GM19025 (cell line): Measurements from ENCODE around the gene WDR3.

Source experiments
- ATAC-seq: cut with Tn5 transposase; IDR thresholded peaks from one replicate; pipeline ENCODE4 v1.9.1; 2021; ENCODE audit warnings: mild to moderate bottlenecking, low read depth, moderate library complexity; ENCODE audit not compliant: unreplicated experiment

WDR3 gene

DNA sequence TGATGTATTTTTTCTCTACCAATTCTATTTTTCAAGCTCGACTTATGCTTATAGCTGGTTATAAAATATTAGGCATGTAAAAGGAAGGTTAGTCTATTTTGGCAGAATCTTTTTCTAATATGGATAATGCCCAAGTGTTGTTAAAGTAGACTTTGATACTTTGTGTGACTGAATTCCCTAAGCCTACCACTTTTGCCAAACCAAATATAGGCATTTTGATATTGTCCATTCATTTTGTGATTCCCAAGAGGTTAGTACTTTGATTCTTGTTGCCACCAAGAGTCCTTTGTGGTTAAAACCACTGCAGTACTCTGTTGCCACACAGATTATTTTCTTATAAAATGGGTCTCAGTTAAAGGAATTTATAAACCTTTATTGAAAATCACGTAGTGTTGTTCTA lies 4.2 kb downstream of the WDR3 start:
- no peak for ATAC-seq

DNA sequence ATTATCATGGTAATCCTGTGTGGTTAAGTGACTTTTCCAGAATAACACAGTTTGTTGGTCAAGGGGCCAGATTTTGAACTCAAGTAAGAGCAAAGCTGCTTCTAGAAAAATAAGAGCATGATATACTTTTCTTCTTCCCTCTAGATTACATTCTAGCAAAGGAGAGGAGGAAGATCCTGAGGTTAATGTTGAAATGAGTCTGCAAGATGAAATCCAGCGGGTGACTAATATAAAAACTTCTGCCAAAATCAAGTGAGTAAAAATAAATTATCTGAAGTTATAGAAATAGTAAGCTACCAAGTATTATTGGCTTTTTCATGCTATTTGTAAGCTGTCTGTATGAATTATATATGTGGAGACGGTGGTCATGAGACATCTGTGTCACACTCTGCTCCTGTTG lies 12.8 kb downstream of the WDR3 start:
- no peak for ATAC-seq

DNA sequence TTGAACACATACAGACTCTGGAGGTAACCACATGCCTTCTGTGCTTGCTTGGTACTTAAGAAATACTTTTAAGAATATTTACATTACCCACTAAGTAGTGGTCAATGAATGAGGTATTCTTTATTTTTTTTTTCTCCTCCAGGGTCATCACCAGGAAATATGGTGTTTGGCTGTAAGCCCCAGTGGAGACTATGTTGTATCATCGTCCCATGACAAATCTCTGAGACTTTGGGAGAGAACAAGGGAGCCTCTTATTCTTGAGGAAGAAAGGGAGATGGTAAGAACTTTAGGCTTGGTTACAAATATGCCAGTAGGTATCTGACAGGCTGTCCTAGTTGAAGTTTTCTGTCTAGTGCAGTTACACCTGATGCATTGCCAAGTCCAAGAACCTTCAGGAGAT lies 22.8 kb downstream of the WDR3 start:
- no peak for ATAC-seq

DNA sequence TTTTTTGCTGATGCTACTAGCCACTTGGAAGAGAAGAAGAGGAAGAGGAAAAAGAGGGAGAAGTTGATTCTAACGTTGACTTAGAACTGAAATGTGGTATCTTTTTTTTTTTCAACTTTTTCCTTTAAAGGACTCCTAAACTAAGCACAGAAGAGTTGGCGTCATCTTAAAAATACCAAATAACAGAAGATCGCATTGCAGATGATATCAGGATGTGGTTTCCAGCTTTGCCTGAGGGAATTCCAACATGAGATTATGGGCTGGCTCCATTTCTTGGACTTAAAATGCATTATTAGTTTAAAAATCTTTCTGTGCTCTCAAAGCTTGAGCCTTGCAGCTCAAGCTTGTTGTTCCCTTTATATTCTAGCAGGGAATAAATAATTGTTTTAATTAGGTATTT lies 29.8 kb downstream of the WDR3 start:
- ATAC-seq = no peak

DNA sequence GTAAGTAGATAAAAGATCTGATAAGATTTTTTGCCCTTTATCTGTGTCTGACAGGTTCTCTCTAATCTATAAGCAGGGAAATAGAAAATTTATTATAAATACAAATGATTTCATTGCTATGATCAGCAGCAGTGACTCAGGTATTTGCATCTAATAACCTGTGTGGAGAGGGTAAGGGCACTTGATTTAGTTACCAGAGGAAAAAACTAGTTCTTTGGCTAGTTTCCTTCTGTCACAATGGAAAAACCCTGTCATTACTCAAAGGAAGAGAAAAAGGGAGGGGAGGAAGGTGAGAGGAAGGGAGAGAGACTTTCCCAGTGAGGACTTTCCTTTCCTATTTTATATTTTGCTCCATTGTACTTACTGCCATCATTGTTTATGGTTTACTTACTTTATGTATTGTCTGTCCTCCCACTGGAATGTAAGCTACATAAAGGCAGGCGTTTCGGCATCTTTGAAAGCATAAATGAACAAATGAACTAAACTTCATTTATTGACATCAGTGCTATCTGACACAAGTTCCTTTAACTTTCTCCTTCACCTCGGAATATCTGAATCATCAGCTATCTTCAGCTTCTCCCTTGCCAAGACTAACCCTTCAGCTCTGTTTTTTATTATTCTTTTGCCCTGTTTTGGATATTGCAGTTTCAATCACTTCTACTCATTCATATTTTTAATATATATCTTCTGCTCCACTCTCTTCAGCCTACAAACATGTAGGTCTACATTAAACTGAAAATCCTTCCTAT lies 34.9 kb downstream of the WDR3 start:
- ATAC-seq = no peak

GRCh38 chr1:117967477-117967876 lies 37.9 kb downstream of the WDR3 start:
- ATAC-seq = no peak

DNA sequence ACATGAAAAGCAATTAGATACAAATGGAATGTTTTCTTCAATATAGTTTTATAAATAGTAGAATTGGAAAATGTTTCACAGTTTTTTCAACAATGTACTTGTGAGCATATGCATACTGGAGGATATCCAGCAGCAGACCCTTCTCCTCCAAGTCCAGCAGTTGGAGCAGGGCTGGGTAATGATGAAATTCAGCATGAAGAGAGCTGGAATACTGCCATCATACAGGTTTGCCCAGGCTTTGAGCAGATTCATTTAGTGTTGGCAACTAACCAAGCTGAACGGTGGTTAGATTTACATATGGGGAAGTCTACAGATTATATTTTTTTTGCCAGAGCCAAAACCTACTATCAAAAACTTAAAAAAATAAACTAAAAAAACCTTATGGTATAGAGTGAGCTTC lies 38.3 kb downstream of the WDR3 start:
- no peak for ATAC-seq

DNA sequence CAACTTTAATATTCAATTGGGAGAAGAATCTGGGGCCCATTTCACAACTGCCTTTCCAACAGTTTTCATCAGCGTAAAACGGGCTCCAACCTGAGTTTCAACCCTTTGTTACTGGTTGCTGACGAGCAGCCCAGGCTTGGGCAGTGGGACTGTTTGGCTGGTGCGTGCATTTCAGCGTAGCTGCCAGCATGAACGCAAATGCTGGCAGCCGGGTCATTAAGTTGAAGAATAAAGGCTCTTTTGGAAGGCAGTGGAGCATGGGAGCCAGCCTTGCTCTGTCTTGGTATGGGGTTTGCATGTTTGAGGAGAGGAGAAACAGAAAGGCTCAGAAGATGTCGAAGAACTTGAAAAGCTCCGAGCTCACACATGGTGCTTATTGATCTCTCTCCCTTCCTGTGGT lies 40.7 kb downstream of the WDR3 start:
- ATAC-seq = no peak

GRCh38 chr1:117971777-117972176 lies 42.2 kb downstream of the WDR3 start:
- no peak for ATAC-seq

DNA sequence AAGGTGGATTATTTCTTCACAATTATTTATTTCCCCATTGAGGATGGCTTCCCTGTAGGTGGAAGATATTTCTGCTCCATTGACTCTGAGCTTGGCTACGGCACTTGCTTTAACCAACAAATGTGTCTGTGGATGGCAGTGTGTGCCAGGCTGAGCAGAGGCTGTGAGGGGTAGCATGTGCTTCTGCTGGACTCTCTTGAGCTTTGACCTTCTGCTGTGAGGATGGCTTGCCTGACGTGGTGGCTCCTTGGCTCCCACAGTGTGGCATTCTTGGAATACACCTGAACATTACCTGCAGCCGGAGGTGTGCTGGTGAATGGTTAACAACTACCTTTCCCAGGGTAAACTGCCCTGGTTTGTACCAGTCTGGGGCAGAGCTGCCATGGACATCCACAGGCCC lies 46.8 kb downstream of the WDR3 start:
- ATAC-seq = no peak

GRCh38 chr1:117981455-117982192 lies 52.1 kb downstream of the WDR3 start:
- ATAC-seq = no peak

- no peak for ATAC-seq
Observed at GRCh38 chr1:117985239-117985638, 55.7 kb downstream of the WDR3 start.

DNA sequence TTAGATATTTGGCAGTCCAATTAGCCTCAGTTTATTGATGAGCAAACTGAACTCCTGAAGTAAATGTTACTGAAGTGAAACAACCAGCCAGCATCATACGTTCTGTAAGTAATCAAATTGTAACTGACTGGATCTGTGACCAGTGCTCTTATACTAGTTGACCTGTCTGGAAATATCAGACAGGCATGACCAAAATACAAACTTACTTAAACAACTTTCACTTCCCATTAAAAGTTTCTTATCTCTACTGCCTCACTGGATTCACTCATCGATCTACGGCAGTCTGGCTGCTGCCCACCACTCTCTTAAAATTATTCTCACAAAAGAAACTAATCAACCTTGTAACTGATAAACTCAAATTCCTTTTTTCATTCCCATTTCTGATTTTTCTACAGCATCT lies 56.4 kb downstream of the WDR3 start:
- no peak for ATAC-seq

- no peak for ATAC-seq
Observed at GRCh38 chr1:118004312-118004711, 74.8 kb downstream of the WDR3 start.

DNA sequence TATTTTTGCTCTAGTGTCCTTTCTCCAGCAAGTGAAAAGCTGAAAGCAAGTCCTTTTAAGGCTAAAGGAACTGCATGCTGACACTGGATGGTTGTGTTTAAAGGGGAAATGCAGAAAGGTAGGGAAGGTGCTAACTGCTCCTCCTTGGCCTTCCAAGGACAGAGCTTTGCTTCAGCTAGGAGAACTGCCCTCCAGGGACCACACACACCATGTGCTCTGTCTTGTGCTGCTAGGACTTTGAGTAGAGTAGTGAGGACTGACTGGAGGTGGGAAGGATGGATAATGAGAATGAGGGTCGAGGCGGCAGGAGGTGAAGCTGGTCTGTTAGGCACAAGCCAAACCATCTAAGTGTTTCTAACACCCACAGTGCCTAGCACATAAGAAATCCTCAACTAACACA lies 77.9 kb downstream of the WDR3 start:
- no peak for ATAC-seq

GRCh38 chr1:118008011-118008410 lies 78.5 kb downstream of the WDR3 start:
- no peak for ATAC-seq

DNA sequence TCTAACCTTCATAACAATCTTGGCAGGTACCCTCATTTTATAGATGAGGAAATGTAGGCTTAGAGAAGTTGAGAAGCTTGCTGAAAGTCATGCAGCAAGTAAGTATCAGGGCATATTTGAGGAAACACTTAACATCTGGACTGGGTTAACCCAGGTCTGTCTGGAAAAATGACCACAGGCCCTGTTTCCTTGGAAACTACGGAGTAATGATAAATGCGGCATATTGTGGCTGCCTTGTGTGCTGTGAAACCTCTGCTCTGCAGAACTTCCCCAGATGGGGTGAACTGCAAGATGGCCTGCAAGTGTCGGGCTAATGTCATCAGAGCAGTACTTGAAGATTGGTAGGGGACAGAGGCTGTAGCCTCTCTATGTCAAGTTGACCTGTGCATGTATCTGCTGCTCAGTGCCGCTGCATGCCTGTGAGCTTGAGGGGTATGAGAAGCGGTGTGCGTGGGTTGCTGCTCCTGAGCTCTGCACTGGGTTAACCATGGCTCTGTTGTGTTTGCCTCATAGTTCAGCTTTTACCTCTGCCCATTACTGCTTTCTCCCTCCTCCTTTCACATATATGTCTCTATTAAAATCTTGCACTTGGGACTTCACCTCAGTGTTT lies 83.1 kb downstream of the WDR3 start:
- no peak for ATAC-seq

DNA sequence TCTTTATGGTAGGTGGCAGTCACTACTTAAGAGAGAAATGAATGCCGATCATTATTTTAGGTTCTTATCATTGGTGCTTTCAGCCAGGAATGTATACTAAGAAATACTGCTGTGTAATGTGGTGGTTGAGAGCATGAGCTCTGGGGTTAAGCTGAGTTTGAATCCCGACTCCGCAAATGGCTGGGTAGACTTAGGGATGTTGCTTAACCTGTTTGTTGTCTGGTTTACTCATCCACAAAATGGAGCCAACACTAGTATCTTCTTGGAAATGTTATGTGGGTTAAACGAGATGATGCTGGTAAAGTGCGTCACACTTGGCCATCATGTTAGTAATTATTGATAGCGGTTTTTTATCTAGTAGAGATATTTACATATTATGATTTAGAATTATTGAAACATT lies 83.8 kb downstream of the WDR3 start:
- no peak for ATAC-seq

DNA sequence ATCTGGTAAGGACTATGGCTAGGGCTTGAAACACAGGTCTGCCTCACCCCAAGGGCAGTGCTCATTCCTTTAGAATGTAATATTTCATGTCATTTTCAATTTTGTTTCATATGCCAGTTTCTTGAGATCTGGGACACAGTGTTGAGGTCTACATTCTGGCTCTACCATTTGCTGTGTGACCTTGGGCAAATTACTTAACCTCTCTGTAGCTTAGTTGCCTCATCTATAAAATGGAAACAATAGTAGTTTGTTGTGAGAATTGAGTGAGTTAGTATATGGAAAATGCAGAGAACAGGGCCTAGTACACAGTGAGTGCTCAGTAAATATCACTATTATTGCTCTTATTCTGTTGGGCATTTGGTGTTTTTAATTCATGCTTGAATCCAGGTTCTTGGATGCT lies 84.4 kb downstream of the WDR3 start:
- ATAC-seq = no peak
